LNCAP (cell line): ENCODE measurements around the gene NCF2.

Source experiments
- CTCF ChIP-seq: fragments of 450-650 bp; IDR thresholded peaks from 2 replicates; pipeline ENCODE4 v1.5.1; 2017; ENCODE audit warnings: mild to moderate bottlenecking

Gene NCF2

DNA sequence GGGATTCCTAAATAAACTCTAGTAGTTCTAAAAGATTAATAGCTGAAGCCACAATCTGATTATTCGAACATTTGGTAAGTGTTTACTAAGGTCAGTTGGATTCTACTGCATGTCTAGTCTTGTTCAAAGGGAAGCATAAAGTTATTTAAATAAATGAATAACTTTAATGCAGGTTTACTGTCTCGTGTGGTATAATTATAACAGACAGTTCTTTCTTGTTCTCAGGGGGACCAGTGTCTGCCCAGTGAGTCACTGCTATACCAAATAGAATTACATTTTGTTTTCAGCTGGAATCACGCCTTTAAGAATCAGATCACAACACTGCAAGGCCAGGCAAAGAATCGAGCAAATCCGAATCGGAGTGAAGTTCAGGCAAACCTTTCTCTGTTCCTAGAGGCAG lies 72.9 kb downstream of the NCF2 start:
- TF ChIP-seq CTCF: no peak

DNA sequence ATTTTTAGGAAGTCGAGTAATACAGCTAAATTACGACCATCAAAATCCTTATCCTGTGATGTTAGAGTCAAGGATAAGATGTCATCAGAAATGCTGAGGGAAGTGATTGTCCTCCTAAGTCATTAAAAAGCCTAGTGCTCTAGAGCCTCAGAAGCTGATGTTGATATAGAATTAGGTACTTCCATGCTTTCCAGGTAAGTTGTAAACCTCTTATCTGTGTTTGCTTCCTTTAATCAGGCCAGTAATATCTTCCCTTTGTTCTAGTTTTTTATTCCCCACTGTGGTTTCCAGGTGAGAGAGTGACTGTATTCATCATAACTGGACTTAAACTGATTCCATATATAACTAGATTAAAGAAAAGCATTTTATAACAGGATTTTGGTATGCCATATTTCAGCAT lies 73.5 kb downstream of the NCF2 start:
- no peak for TF ChIP-seq CTCF

DNA sequence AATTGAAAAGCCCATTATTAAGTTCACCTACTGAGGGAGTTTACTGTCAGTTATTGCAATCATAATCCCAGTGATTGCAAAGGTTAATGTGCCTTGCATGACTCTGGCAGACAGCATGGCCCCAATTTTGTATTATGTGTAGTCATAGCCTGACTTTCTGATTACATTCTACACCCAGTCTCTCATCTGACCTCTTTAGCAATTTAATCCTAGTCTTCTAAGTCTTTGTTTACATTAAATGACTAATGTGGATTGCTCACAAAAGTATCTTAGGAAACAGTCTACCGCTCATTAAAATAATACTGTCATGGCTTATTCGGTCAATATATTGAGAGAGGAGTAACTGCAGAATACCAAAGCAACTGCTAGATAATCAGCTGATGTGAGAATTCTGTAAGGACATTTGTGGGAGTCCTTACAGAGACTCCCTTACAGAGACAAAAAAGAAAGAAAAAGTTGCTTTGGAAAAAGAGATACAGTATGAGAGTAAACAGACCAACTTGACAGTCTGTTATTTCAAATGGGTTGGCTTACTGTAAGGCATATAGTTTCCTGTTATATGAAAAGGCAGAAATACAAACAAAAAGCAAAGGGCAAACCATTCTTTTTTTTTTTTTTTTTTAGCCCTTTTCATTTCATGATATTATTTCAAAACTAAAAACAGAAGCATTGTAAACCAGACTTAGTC lies 75.1 kb downstream of the NCF2 start:
- no peak for TF ChIP-seq CTCF

GRCh38 chr1:183514235-183514634 lies 76.0 kb downstream of the NCF2 start:
- TF ChIP-seq CTCF: no peak

- no peak for TF ChIP-seq CTCF
These were observed 77.8 kb downstream of the NCF2 start for GRCh38 chr1:183512450-183512849.

DNA sequence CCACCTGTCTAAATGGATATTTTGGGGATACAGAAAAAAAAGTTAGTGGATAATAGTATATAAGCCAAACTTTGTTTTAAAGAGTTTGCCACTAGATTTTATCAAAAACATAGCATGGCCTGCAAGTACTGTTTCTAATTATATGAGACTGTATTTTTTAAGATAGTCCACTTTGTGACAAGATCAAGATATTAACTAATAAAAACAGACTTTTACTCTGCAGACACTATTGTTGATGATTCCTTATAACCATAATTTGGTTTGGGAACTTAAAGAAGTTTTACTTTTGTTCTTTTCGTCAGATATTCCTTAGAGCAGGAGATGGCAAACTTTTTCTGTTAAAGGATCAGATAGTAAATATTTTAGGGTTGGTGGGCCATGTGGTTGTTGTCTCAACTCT lies 81.6 kb downstream of the NCF2 start:
- TF ChIP-seq CTCF: no peak

DNA sequence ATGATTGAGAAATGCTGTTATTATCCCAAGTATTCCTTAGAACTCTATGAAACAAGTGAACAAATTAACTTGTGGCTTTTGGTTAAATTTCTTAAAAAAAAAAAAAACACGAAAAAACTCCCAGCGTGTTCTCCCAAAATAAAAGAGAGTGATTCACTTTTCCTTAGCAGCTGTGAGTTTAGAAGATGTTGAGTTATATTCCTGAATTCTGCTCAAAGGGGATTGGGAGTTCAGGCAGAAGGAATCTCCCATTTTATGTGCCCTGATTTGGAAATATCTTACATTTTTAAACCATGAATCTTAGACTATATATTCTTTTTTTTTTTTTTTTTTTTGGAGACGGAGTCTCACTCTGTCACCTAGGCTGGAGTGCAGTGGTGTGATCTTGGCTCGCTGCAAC lies 83.7 kb downstream of the NCF2 start:
- no peak for TF ChIP-seq CTCF
